Epithelial cell of proximal tubule (primary cell): Measurements from ENCODE around the gene CXCL5. TPM values are rescaled to one million over a fixed set of nuclear protein-coding genes. Genes with fewer than 3 reads are reported as not detected.

Source experiments
- DNase-seq: peaks from one replicate; pipeline ENCODE4 v3.0.0-alpha.2; 2011; ENCODE audit warnings: low read depth
- H3K4me3 ChIP-seq: 2 replicates; pipeline ENCODE4 v1.5.1; 2011; ENCODE audit warnings: low read depth, mild to moderate bottlenecking, low read length
- CTCF ChIP-seq: conservative IDR thresholded peaks from 2 replicates; pipeline ENCODE4 v1.5.1; 2012; ENCODE audit warnings: low read depth, mild to moderate bottlenecking, low read length
- total RNA-seq: library from RNA; depleted of rRNA; stranded (reverse); fragments of >200 nt; gene quantifications from 2 replicates; pipeline ENCODE4 v1.2.3, GENCODE V29; 2015

The CXCL5 gene
- total RNA-seq, 1 donor from 2014 or later: 32.3 TPM

DNA sequence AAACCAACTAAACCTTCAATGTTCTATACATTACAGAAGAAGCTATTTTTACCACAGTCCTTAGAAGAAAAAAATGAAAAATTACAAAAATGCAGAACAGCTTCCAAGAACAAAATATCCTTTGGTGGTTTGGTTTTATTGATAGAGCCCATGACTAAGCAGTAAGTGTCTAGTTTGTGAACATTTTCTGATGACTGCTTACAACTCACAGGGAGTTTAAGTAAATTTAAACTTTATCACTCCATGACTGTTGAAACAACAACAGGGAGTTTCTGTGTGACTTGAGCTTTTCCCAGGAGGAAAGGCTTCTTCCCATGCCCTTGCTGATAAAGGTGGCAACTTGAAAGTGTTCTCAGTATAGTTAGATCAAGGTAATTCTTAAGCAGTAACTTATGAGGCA lies 19.6 kb downstream of the CXCL5 start:
- no peak overlapping the region for H3K4me3 ChIP-seq
- no peak for DNase-seq
- no peak for TF ChIP-seq CTCF

DNA sequence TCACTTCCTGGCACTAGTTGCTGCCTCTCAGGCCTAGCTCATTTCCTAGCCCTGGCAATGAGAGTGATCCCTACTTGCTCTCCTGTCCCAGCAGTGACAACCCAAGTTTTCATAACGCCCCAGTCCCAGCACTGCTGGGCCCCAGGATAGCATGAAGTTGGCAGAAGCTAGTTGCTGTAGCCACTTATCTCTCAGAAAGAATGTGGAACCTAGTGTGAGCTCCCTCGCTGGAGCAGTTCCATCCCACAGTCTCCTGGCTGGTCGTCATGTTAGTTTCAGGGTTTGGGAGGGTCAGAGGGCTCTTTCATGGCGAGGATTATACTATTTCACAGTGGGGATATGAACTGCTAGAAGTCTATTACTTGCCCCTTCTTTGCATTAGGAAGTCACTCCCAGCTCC lies 21.8 kb downstream of the CXCL5 start:
- DNase-seq: no peak
- no peak overlapping the region for H3K4me3 ChIP-seq
- no peak for TF ChIP-seq CTCF

DNA sequence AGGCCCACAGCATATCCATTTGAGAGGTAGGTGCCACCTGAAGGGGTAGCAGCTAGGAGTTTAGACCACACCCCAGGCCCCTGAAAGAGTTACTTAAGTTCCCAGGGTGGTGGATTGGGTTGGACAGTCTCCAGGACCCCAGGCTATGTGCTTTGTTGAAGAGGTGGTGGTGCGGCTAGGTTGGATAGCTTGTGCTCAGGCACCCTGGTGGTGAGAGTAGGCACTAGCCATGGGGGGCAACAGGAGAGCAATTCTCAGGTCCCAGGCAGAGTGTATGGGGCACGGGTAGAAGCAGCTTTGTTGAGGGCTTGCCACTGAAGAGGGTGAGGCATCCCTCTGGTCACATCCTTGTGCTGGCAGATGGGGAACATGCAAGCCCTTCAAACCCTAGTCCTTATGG lies 22.3 kb downstream of the CXCL5 start:
- H3K4me3 ChIP-seq: no peak overlapping the region
- peak; percentile 4 for TF ChIP-seq CTCF
- no peak for DNase-seq

GRCh38 chr4:73974352-73974751 lies 24.1 kb downstream of the CXCL5 start:
- H3K4me3 ChIP-seq: no peak overlapping the region
- TF ChIP-seq CTCF: no peak
- DNase-seq: no peak

DNA sequence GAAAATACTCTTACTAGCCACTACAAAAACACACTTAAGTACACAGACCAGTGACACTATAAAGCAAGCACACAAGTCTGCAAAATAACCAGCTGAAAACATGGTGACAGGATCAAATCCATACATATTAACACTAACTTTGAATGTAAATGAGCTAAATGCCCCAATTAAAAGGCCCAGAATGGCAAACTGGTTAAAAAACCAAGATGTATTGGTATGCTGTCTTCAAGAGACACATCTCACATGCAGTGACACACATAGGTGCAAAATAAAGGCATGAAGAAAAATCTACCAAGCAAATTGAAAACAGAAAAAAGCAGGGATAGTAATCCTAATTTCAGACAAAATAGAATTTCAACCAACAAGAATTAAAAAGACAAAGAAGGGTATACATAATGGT lies 27.5 kb downstream of the CXCL5 start:
- TF ChIP-seq CTCF: no peak
- no peak for DNase-seq
- no peak overlapping the region for H3K4me3 ChIP-seq

GRCh38 chr4:73970011-73970410 lies 28.5 kb downstream of the CXCL5 start:
- no peak for TF ChIP-seq CTCF
- H3K4me3 ChIP-seq: no peak overlapping the region
- no peak for DNase-seq

- no peak overlapping the region for H3K4me3 ChIP-seq
- DNase-seq: no peak
- TF ChIP-seq CTCF: no peak
These were observed 30.6 kb downstream of the CXCL5 start for GRCh38 chr4:73967866-73968265.
